Progenitor cell of endocrine pancreas (in vitro differentiated cells): ENCODE data around the gene KRTAP4-11. TPM values are rescaled to one million over a fixed set of nuclear protein-coding genes. Genes with fewer than 3 reads are reported as not detected.

Experiments
- DNase-seq: peaks from one replicate; pipeline ENCODE4 v3.0.0; 2021; ENCODE audit warnings: low spot score; ENCODE audit not compliant: unreplicated experiment
- H3K27ac Mint-ChIP-seq: 2 replicates; pipeline ENCODE4 v1.8.0; 2021; ENCODE audit warnings: mild to moderate bottlenecking, moderate library complexity, mixed read lengths
- H3K27me3 Mint-ChIP-seq: 2 replicates; pipeline ENCODE4 v1.8.0; 2021; ENCODE audit warnings: mixed read lengths
- H3K36me3 Mint-ChIP-seq: 2 replicates; pipeline ENCODE4 v1.8.0; 2022; ENCODE audit warnings: mixed read lengths; ENCODE audit not compliant: insufficient read depth
- H3K4me1 Mint-ChIP-seq: 2 replicates; pipeline ENCODE4 v1.8.0; 2021; ENCODE audit warnings: low read depth, mixed read lengths
- H3K4me3 Mint-ChIP-seq: 2 replicates; pipeline ENCODE4 v1.8.0; 2021; ENCODE audit warnings: low read depth, mild to moderate bottlenecking, moderate library complexity, mixed read lengths
- H3K9me3 Mint-ChIP-seq: 2 replicates; pipeline ENCODE4 v1.8.0; 2021; ENCODE audit warnings: low read depth, mixed read lengths
- total RNA-seq: library from RNA; stranded (reverse); gene quantifications from 2 replicates; pipeline ENCODE4 v1.2.1, GENCODE V29; 2021
- TF ChIP-seq, protein P1 (sequence below): fragments of 200-600 bp; sonication (generic); IDR thresholded peaks from one replicate; pipeline ENCODE4 v1.5.0; 2021; ENCODE audit warnings: antibody characterized with exemption, mild to moderate bottlenecking; ENCODE audit not compliant: unreplicated experiment

The KRTAP4-11 gene
- total RNA-seq, 1 donor from 2014 or later: not detected

DNA sequence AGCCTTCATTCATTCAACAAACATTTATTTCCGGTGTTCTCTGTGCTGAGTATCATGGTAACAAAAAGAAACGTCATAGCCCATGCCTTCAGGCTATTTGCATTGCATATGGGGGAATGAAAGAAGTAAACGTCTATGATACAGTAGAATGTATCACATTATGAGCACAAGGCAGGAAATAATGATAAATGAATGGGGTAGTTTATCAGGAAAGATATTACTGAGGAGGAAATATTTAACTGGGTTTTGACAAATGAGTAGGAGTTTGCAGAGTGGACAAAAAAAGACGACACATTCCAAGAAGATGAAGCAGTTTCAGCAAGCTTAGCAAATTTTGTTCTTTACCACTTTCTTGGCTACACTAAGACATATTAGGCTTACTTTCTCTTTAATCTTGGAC lies 35.5 kb downstream of the KRTAP4-11 start:
- H3K27ac Mint-ChIP-seq: no peak overlapping the region

DNA sequence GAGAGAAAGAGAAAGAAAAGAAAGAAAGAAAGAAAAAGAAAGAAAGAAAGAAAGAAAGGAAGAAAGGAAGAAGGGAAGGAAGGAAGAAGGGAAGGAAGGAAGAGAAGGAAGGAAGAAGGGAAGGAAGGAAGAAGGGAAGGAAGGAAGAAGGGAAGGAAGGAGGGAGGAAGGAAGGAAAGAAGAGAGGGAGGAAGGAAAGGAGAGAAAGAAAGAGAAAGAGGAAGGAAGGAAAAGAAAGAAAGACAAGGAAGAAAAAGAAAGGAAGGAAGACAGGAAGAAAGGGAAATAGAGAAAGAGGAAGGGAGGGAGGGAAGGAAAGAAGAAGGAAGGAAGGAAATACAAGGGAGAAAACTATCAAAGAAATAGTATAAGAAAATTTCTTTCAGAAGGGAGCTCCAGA lies 41.4 kb downstream of the KRTAP4-11 start:
- TF ChIP-seq, protein P1, sequence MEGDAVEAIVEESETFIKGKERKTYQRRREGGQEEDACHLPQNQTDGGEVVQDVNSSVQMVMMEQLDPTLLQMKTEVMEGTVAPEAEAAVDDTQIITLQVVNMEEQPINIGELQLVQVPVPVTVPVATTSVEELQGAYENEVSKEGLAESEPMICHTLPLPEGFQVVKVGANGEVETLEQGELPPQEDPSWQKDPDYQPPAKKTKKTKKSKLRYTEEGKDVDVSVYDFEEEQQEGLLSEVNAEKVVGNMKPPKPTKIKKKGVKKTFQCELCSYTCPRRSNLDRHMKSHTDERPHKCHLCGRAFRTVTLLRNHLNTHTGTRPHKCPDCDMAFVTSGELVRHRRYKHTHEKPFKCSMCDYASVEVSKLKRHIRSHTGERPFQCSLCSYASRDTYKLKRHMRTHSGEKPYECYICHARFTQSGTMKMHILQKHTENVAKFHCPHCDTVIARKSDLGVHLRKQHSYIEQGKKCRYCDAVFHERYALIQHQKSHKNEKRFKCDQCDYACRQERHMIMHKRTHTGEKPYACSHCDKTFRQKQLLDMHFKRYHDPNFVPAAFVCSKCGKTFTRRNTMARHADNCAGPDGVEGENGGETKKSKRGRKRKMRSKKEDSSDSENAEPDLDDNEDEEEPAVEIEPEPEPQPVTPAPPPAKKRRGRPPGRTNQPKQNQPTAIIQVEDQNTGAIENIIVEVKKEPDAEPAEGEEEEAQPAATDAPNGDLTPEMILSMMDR: no peak
- Mint-ChIP-seq H3K27ac (no peak overlapping the region), H3K27me3 (peaks cover 9% of the 10 kb centered on the region), H3K4me3 (no peak overlapping the region), H3K9me3 (no peaks in the 10 kb centered on the region), H3K4me1 (no peaks in the 10 kb centered on the region), H3K36me3 (no peaks in the 10 kb centered on the region)
- no peak for DNase-seq

More for the DNA sequence above, 35.5 kb downstream of the KRTAP4-11 start:
- no peak for DNase-seq
- H3K9me3 Mint-ChIP-seq: no peaks in the 10 kb centered on the region
- peaks cover 6% of the 10 kb centered on the region for H3K4me1 Mint-ChIP-seq
- TF ChIP-seq, protein P1: no peak
- H3K27me3 Mint-ChIP-seq: peaks cover 8% of the 10 kb centered on the region
- H3K36me3 Mint-ChIP-seq: no peaks in the 10 kb centered on the region
- no peak overlapping the region for H3K4me3 Mint-ChIP-seq

DNA sequence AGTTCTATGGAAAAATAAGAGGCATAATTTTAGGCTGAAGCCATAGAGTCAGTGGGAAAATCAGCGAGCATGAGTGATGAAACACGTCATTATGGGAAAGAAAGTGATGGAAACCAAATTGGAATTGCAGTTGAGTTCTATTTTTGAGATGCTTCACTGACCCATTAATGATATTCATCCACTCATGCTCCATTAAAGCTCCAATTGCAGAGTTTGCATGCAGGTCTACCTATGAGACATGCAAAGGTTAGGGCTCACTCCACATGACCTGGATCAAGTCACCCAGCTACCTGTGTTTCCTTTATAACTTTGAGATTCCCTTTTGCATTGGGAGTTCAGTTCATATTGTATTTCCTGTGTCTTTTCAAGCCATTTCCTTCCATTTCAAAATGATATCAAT lies 44.5 kb downstream of the KRTAP4-11 start:
- TF ChIP-seq, protein P1: no peak
- peaks cover 9% of the 10 kb centered on the region for H3K27me3 Mint-ChIP-seq
- no peaks in the 10 kb centered on the region for H3K9me3 Mint-ChIP-seq
- no peak for DNase-seq
- no peak overlapping the region for H3K4me3 Mint-ChIP-seq
- H3K27ac Mint-ChIP-seq: no peak overlapping the region
- H3K4me1 Mint-ChIP-seq: no peaks in the 10 kb centered on the region
- no peaks in the 10 kb centered on the region for H3K36me3 Mint-ChIP-seq

DNA sequence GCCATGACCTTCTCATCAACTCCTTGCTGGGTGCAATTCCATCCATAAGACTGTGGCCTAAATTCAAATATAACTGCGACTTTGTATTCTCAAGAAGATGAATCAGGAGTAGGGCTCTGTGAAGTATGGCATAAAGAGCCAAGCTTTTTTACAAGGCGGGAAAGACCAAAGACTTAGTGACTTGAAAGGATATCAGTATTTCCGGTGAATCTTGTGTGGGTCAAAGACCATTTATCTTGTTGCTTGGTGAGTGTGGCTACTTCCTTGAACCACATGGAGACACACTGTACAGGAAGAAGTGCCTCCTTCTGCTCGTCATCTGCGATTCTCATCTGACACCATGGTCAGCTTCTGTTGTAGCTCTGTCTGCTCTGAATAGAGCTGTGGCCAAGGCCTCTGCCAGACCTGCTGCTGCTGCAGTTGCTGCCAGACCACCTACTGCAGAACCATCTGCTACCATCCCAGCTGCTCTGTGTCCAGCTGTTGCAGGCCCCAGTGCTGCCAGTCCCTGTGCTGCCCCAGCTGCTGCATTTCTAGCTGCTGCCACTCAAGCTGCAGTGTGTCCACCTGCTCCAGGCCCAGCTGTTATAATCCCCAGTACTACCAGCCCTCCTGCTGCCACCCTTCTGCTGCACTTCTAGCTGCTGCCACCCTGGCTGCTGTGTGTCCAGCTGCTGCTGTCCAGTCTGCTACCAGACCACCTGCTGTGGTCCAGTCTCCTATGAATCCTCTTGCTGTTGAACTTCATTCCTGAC lies 46.4 kb downstream of the KRTAP4-11 start:
- Mint-ChIP-seq H3K27ac (peak overlapping the region; percentile 7), H3K36me3 (no peaks in the 10 kb centered on the region), H3K9me3 (no peaks in the 10 kb centered on the region)

DNA sequence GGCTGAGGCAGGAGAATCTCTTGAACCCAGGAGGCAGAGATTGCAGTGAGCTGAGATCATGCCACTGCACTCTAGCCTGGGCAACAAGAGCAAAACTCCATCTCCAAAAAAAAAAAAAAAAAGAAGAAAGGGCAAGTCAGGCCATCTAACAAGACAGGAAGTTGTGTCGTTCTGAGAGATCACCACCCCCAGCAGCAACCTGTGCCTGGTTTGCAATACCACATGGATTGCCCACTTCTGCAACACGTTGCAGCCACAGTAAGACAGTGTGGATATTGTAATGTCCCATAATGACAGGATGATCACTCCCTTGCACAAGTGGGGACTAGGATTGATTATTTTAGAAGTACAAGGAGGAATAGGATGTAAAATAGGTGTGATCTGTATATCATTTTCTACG lies 49.1 kb downstream of the KRTAP4-11 start:
- H3K4me3 Mint-ChIP-seq: no peak overlapping the region
- H3K4me1 Mint-ChIP-seq: peaks cover 2% of the 10 kb centered on the region
- TF ChIP-seq, protein P1: no peak
- no peaks in the 10 kb centered on the region for H3K36me3 Mint-ChIP-seq
- H3K9me3 Mint-ChIP-seq: no peaks in the 10 kb centered on the region
- no peak for DNase-seq
- H3K27ac Mint-ChIP-seq: no peak overlapping the region
- H3K27me3 Mint-ChIP-seq: no peaks in the 10 kb centered on the region

More for the DNA sequence above, 46.4 kb downstream of the KRTAP4-11 start:
- no peaks in the 10 kb centered on the region for H3K4me1 Mint-ChIP-seq
- DNase-seq: no peak
- no peak overlapping the region for H3K4me3 Mint-ChIP-seq
- peaks cover 9% of the 10 kb centered on the region for H3K27me3 Mint-ChIP-seq
- TF ChIP-seq, protein P1: no peak
